Panc1 (cell line): ENCODE data around the gene B3GNT3. TPM values are rescaled to one million over a fixed set of nuclear protein-coding genes. Genes with fewer than 3 reads are reported as not detected.

Source experiments
- ATAC-seq: fragments of 200-7000 bp; cut with Tn5 transposase; 2 replicates; pipeline ENCODE4 v1.9.1; 2020; ENCODE audit warnings: mild to moderate bottlenecking, moderate library complexity
- BruUV-seq: library from RNA; stranded (reverse); fragments of 400-500 nt; replicated peaks from 2 replicates; lab custom pipeline; 2021; lab: Mats Ljungman, UMichigan
- CTCF ChIA-PET: fragments of 300-600 bp; sonication (Branson Sonifier 250); formaldehyde crosslinking; loops from one replicate; lab custom pipeline; 2022; ENCODE audit warnings: antibody characterized with exemption; lab: Charles Lee
- POLR2A ChIA-PET: fragments of 300-600 bp; sonication (Branson Sonifier 250); formaldehyde crosslinking; loops from one replicate; lab custom pipeline; 2022; ENCODE audit warnings: antibody characterized with exemption; lab: Charles Lee
- DNase-seq: peaks from one replicate; pipeline ENCODE4 v3.0.0-alpha.2; 2010; ENCODE audit warnings: low read depth, low spot score
- H3K27ac ChIP-seq: 2 replicates; pipeline ENCODE4 v1.5.1; 2011; ENCODE audit warnings: mild to moderate bottlenecking, low read length, inconsistent platforms
- H3K27me3 ChIP-seq: fragments of 200-500 bp; sonication (Bioruptor generic); 2 replicates; pipeline ENCODE4 v1.6.0; 2014; ENCODE audit warnings: low read length, inconsistent platforms; ENCODE audit not compliant: control insufficient read depth, insufficient read depth
- H3K36me3 ChIP-seq: fragments of 200-500 bp; sonication (Bioruptor generic); 2 replicates; pipeline ENCODE4 v1.5.1; 2014; ENCODE audit warnings: inconsistent platforms, mild to moderate bottlenecking, low read length, moderate library complexity; ENCODE audit not compliant: control insufficient read depth, insufficient read depth
- H3K4me1 ChIP-seq: 2 replicates; pipeline ENCODE4 v1.5.1; 2011; ENCODE audit warnings: inconsistent platforms, mild to moderate bottlenecking, low read length, moderate library complexity; ENCODE audit not compliant: control insufficient read depth, insufficient read depth
- H3K4me3 ChIP-seq, 2 experiments: 2 replicates each; pipeline ENCODE4 v1.5.1; 2011 to 2012; ENCODE audit warnings: low read depth in 2 of 2, low read length in 2 of 2, mild to moderate bottlenecking in 2 of 2, inconsistent platforms in 1 of 2, moderate library complexity in 1 of 2
- H3K9me3 ChIP-seq: fragments of 200-500 bp; sonication (Bioruptor generic); 2 replicates; pipeline ENCODE4 v1.5.1; 2014; ENCODE audit warnings: low read depth, mild to moderate bottlenecking, inconsistent platforms, low read length, moderate library complexity; ENCODE audit not compliant: control insufficient read depth, insufficient read depth
- POLR2AphosphoS5 ChIP-seq: IDR thresholded peaks from 2 replicates; pipeline ENCODE4 v1.6.1; 2012; ENCODE audit warnings: mild to moderate bottlenecking, low read depth, low read length, moderate library complexity
- REST ChIP-seq, 2 experiments: IDR thresholded peaks; 2 replicates each; pipeline ENCODE4 v1.6.1; 2011 to 2012; ENCODE audit warnings: low read depth in 2 of 2, control low read depth in 1 of 2, low read length in 1 of 2, mild to moderate bottlenecking in 1 of 2, moderate library complexity in 1 of 2; ENCODE audit not compliant: insufficient read depth in 1 of 2
- SIN3A ChIP-seq: IDR thresholded peaks from 2 replicates; pipeline ENCODE4 v1.6.1; 2012; ENCODE audit warnings: low read depth, mild to moderate bottlenecking, low read length, moderate library complexity, borderline replicate concordance; ENCODE audit not compliant: insufficient read depth
- TCF7L2 ChIP-seq: IDR thresholded peaks from 2 replicates; pipeline ENCODE4 v1.6.1; 2011; ENCODE audit warnings: mild to moderate bottlenecking, low read depth, low read length, inconsistent platforms
- in situ Hi-C: cut with HindIII; loops from 2 replicates; pipeline ENCODE4 v1.10.0; 2016; ENCODE audit warnings: low sequenced_read_pairs, low pct_unique_long_range_greater_than_20kb
- intact Hi-C: fragments of 100-400 bp; cut with micrococcal nuclease; formaldehyde crosslinking; loops from one replicate; pipeline ENCODE4 v1.10.0; 2022; ENCODE audit not compliant: unreplicated experiment
- total RNA-seq: library from RNA; stranded (reverse); gene quantifications from one replicate; pipeline ENCODE4 v1.2.1, GENCODE V29; 2021; ENCODE audit not compliant: unreplicated experiment
- TF ChIP-seq, protein P1 (sequence below): fragments of 450-650 bp; IDR thresholded peaks from 2 replicates; pipeline ENCODE4 v1.5.1; 2017; ENCODE audit warnings: mild to moderate bottlenecking

B3GNT3 gene
- total RNA-seq, 1 experiment from 2014 or later: 0.67 TPM

- Histone ChIP-seq H3K27ac (0 out of 2 replicates have a peak overlapping the region, but pooled peaks have one; percentile 17), H3K4me1 (no peaks in the 10 kb centered on the region), H3K9me3 (no peaks in the 10 kb centered on the region), H3K4me3 (peak overlapping the region; percentile 57 to 83), H3K27me3 (no peaks in the 10 kb centered on the region), H3K36me3 (no peaks in the 10 kb centered on the region)
- ChIA-PET CTCF (no interaction called here), POLR2A (interaction anchor here (0.7 kb wide), 1 partner anchor 29 kb away, joined by 5 read pairs; no protein-coding TSS in a partner anchor)
- intact Hi-C loops: no loop called here
- TF ChIP-seq SIN3A (no peak), POLR2AphosphoS5 (no peak)
- in situ Hi-C loops: no loop called here
- peak; percentile 46 for DNase-seq
- no TSS peak for BruUV-seq
- peak; percentile 77 for ATAC-seq
Observed at GRCh38 chr19:17829855-17830566, 35.1 kb downstream of the B3GNT3 start.

GRCh38 chr19:17830567-17831418 lies 35.9 kb downstream of the B3GNT3 start:
- Histone ChIP-seq H3K27me3 (no peaks in the 10 kb centered on the region), H3K4me3 (peak overlapping the region; percentile 57 to 83), H3K9me3 (no peaks in the 10 kb centered on the region), H3K36me3 (no peaks in the 10 kb centered on the region), H3K27ac (no peak overlapping the region), H3K4me1 (no peaks in the 10 kb centered on the region)
- in situ Hi-C loops (no loop called here), intact Hi-C loops (no loop called here)
- DNase-seq (peak; percentile 68), ATAC-seq (peak; percentile 89)
- TF ChIP-seq SIN3A (no peak), POLR2AphosphoS5 (no peak), TCF7L2 (no peak)
- TF ChIP-seq, protein P1, sequence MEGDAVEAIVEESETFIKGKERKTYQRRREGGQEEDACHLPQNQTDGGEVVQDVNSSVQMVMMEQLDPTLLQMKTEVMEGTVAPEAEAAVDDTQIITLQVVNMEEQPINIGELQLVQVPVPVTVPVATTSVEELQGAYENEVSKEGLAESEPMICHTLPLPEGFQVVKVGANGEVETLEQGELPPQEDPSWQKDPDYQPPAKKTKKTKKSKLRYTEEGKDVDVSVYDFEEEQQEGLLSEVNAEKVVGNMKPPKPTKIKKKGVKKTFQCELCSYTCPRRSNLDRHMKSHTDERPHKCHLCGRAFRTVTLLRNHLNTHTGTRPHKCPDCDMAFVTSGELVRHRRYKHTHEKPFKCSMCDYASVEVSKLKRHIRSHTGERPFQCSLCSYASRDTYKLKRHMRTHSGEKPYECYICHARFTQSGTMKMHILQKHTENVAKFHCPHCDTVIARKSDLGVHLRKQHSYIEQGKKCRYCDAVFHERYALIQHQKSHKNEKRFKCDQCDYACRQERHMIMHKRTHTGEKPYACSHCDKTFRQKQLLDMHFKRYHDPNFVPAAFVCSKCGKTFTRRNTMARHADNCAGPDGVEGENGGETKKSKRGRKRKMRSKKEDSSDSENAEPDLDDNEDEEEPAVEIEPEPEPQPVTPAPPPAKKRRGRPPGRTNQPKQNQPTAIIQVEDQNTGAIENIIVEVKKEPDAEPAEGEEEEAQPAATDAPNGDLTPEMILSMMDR: no peak
- ChIA-PET POLR2A (interaction anchor here (0.7 kb wide), 1 partner anchor 29 kb away, joined by 5 read pairs; no protein-coding TSS in a partner anchor), CTCF (interaction anchor here (0.6 to 0.7 kb wide), 2 partner anchors 48 to 56 kb away, joined by 3 to 4 read pairs; no protein-coding TSS in a partner anchor)
- BruUV-seq: no TSS peak

GRCh38 chr19:17831419-17831888 lies 36.5 kb downstream of the B3GNT3 start:
- ChIA-PET CTCF (interaction anchor here (0.7 kb wide), 1 partner anchor 49 kb away, joined by 3 read pairs; no protein-coding TSS in a partner anchor), POLR2A (no interaction called here)
- BruUV-seq: no TSS peak
- Histone ChIP-seq H3K9me3 (no peaks in the 10 kb centered on the region), H3K27ac (no peak overlapping the region), H3K4me3 (peak overlapping the region; percentile 33 to 53), H3K27me3 (no peaks in the 10 kb centered on the region), H3K4me1 (no peaks in the 10 kb centered on the region), H3K36me3 (no peaks in the 10 kb centered on the region)
- no peak for DNase-seq
- intact Hi-C loops: no loop called here
- in situ Hi-C loops: no loop called here
- ATAC-seq: no peak
- no peak for TF ChIP-seq POLR2AphosphoS5
- TF ChIP-seq TCF7L2: no peak
- TF ChIP-seq, protein P1: no peak
- TF ChIP-seq REST (IDR thresholded peaks at IDR 0.05; ENCODE audit: insufficient read depth in 1 of 2, low read depth in 2 of 2, low read length in 1 of 2): no peak
- no peak for TF ChIP-seq SIN3A
